Measurements from ENCODE around the gene GNS.

The GNS gene

DNA sequence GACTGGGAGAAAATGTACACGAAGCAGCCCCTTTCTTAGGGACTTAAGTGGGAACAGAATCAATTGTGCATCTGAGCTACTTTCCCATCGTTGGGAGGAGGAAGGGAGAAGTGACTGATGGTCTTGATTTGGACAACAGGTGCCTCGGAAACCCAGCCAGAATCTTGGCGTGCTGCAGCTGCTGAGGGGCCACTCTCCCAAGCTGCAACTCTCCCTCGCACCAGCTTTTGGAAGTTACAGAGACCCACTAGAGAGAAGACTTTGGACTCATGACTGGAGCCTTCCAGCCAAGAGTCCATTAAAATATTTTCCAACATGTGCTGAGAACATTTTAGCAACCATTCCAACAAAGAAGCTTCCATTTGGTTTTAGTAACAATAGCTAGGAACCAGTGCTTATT lies 52.3 kb downstream of the GNS start:
- no peaks in the 10 kb centered on the region for H3K27me3 ChIP-seq (ENCODE audit: control insufficient read depth, insufficient read depth, low read length, poor library complexity, severe bottlenecking)

GRCh38 chr12:64706306-64706705 lies 52.9 kb downstream of the GNS start:
- Histone ChIP-seq H3K4me1 (ENCODE audit: control insufficient read depth, insufficient read depth, low read length) (no peaks in the 10 kb centered on the region), H3K27me3 (ENCODE audit: control insufficient read depth, insufficient read depth, low read length, poor library complexity, severe bottlenecking) (no peaks in the 10 kb centered on the region), H3K4me3 (ENCODE audit: insufficient read depth, low read depth, low read length) (no peak overlapping the region), H3K9me3 (ENCODE audit: control insufficient read depth, low read length) (no peaks in the 10 kb centered on the region), H3K36me3 (ENCODE audit: control insufficient read depth, insufficient read depth, low read length) (no peaks in the 10 kb centered on the region), H3K27ac (ENCODE audit: insufficient read depth, low read depth, low read length, poor library complexity, severe bottlenecking) (no peak overlapping the region)
- WGBS, 2 experiments, result 78 to 83% methylated on average over 3 of the region's 3 CpGs

More for the DNA sequence above, 52.3 kb downstream of the GNS start:
- Histone ChIP-seq H3K27ac (ENCODE audit: insufficient read depth, low read depth, low read length, poor library complexity, severe bottlenecking) (no peak overlapping the region), H3K4me1 (ENCODE audit: control insufficient read depth, insufficient read depth, low read length) (no peaks in the 10 kb centered on the region), H3K36me3 (ENCODE audit: control insufficient read depth, insufficient read depth, low read length) (no peaks in the 10 kb centered on the region), H3K9me3 (ENCODE audit: control insufficient read depth, low read length) (no peaks in the 10 kb centered on the region), H3K4me3 (ENCODE audit: insufficient read depth, low read depth, low read length) (no peak overlapping the region)
- WGBS, 2 experiments, result 92 to 93% methylated on average over 5 of the region's 5 CpGs

GRCh38 chr12:64701283-64701682 lies 57.9 kb downstream of the GNS start:
- Histone ChIP-seq H3K9me3 (ENCODE audit: control insufficient read depth, low read length) (no peaks in the 10 kb centered on the region), H3K27ac (ENCODE audit: insufficient read depth, low read depth, low read length, poor library complexity, severe bottlenecking) (no peak overlapping the region), H3K4me3 (ENCODE audit: insufficient read depth, low read depth, low read length) (no peak overlapping the region), H3K36me3 (ENCODE audit: control insufficient read depth, insufficient read depth, low read length) (no peaks in the 10 kb centered on the region), H3K4me1 (ENCODE audit: control insufficient read depth, insufficient read depth, low read length) (no peaks in the 10 kb centered on the region), H3K27me3 (ENCODE audit: control insufficient read depth, insufficient read depth, low read length, poor library complexity, severe bottlenecking) (no peaks in the 10 kb centered on the region)
- 91% methylated on average over 5 of the region's 5 CpGs for WGBS, 2 experiments

- H3K9me3 ChIP-seq (ENCODE audit: control insufficient read depth, low read length), result no peaks in the 10 kb centered on the region
- H3K4me1 ChIP-seq (ENCODE audit: control insufficient read depth, insufficient read depth, low read length), result no peaks in the 10 kb centered on the region
- no peak overlapping the region for H3K4me3 ChIP-seq (ENCODE audit: insufficient read depth, low read depth, low read length)
- H3K27ac ChIP-seq (ENCODE audit: insufficient read depth, low read depth, low read length, poor library complexity, severe bottlenecking), result no peak overlapping the region
- H3K27me3 ChIP-seq (ENCODE audit: control insufficient read depth, insufficient read depth, low read length, poor library complexity, severe bottlenecking), result no peaks in the 10 kb centered on the region
- 95 to 96% methylated on average over 1 of the region's 1 CpG for WGBS, 2 experiments
- no peaks in the 10 kb centered on the region for H3K36me3 ChIP-seq (ENCODE audit: control insufficient read depth, insufficient read depth, low read length)
These were observed 58.7 kb downstream of the GNS start for GRCh38 chr12:64700532-64700931.

DNA sequence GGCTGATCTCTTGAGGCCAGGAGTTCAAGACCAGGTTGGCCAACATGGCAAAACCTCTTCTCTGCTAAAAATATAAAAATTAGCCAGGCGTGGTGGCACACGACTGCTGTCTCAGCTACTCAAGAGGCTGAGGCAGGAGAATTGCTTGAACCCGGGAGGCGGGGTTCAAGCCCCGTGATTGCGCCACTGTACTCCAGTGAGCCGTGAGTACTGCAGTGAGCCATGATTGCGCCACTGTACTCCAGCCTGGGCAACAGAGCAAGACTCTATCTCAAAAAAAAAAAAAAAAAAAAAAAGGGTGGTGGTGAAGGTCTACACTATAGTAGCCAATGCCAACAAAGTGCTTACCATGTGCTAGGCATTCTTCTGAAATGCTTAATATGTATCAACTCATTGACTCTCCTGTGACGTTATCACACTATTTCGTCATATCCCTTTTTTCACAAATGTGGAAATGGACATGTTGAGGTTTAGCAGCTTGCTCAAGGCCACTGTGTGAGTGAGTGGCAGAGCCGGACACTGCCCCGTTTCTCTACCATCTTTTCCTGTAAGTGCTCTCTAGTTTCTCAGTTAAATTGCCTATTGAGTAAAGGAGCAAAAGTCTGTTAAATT lies 59.6 kb downstream of the GNS start:
- H3K4me1 ChIP-seq (ENCODE audit: control insufficient read depth, insufficient read depth, low read length), result no peaks in the 10 kb centered on the region
- WGBS, 2 experiments, result 92 to 93% methylated on average over 12 of the region's 12 CpGs
- H3K9me3 ChIP-seq (ENCODE audit: control insufficient read depth, low read length), result no peaks in the 10 kb centered on the region
- H3K36me3 ChIP-seq (ENCODE audit: control insufficient read depth, insufficient read depth, low read length), result no peaks in the 10 kb centered on the region
- no peaks in the 10 kb centered on the region for H3K27me3 ChIP-seq (ENCODE audit: control insufficient read depth, insufficient read depth, low read length, poor library complexity, severe bottlenecking)
- no peak overlapping the region for H3K27ac ChIP-seq (ENCODE audit: insufficient read depth, low read depth, low read length, poor library complexity, severe bottlenecking)
- no peak overlapping the region for H3K4me3 ChIP-seq (ENCODE audit: insufficient read depth, low read depth, low read length)

DNA sequence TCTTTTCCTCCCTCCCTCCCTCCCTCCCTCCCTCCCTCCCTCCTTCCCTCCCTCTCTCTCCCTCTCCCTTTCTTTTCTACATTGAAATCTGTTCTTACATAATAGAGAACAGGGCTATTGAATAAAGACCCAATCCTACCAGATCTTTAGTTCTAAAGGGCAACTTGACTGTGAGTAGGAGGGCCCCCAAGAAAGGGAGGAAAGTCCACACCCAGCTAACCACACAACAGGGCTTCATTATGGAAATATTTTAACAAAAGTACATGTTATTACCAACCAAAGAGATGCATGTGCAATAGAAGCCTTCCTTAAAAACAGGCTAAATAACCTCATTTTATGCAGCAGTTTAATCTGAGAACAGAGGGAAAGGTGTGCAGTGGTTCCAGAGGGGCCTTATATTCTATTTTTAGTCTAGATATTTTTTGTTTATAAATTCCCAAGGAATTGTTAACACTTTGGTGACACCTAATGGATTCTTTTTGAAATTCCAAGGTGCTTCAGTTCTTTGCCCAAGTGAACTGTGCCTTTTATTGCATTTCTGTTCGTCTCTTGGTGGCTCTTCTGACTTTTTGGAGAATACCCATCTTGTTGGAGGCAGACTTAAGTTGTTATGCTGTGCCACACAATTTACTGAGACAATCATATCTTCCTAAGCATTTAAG lies 63.0 kb downstream of the GNS start:
- no peak overlapping the region for H3K27ac ChIP-seq (ENCODE audit: insufficient read depth, low read depth, low read length, poor library complexity, severe bottlenecking)
- peaks cover 16% of the 10 kb centered on the region for H3K4me1 ChIP-seq (ENCODE audit: control insufficient read depth, insufficient read depth, low read length)
- WGBS, 2 experiments, result 81 to 84% methylated on average over 1 of the region's 1 CpG
- no peaks in the 10 kb centered on the region for H3K9me3 ChIP-seq (ENCODE audit: control insufficient read depth, low read length)
- H3K36me3 ChIP-seq (ENCODE audit: control insufficient read depth, insufficient read depth, low read length), result no peaks in the 10 kb centered on the region
- H3K4me3 ChIP-seq (ENCODE audit: insufficient read depth, low read depth, low read length), result no peak overlapping the region
- no peaks in the 10 kb centered on the region for H3K27me3 ChIP-seq (ENCODE audit: control insufficient read depth, insufficient read depth, low read length, poor library complexity, severe bottlenecking)

- Histone ChIP-seq H3K36me3 (ENCODE audit: control insufficient read depth, insufficient read depth, low read length) (no peaks in the 10 kb centered on the region), H3K27me3 (ENCODE audit: control insufficient read depth, insufficient read depth, low read length, poor library complexity, severe bottlenecking) (no peaks in the 10 kb centered on the region), H3K9me3 (ENCODE audit: control insufficient read depth, low read length) (no peaks in the 10 kb centered on the region), H3K27ac (ENCODE audit: insufficient read depth, low read depth, low read length, poor library complexity, severe bottlenecking) (no peak overlapping the region), H3K4me1 (ENCODE audit: control insufficient read depth, insufficient read depth, low read length) (peaks cover 19% of the 10 kb centered on the region), H3K4me3 (ENCODE audit: insufficient read depth, low read depth, low read length) (no peak overlapping the region)
- 83 to 86% methylated on average over 5 of the region's 5 CpGs for WGBS, 2 experiments
These were observed 63.7 kb downstream of the GNS start for GRCh38 chr12:64695550-64695949.

DNA sequence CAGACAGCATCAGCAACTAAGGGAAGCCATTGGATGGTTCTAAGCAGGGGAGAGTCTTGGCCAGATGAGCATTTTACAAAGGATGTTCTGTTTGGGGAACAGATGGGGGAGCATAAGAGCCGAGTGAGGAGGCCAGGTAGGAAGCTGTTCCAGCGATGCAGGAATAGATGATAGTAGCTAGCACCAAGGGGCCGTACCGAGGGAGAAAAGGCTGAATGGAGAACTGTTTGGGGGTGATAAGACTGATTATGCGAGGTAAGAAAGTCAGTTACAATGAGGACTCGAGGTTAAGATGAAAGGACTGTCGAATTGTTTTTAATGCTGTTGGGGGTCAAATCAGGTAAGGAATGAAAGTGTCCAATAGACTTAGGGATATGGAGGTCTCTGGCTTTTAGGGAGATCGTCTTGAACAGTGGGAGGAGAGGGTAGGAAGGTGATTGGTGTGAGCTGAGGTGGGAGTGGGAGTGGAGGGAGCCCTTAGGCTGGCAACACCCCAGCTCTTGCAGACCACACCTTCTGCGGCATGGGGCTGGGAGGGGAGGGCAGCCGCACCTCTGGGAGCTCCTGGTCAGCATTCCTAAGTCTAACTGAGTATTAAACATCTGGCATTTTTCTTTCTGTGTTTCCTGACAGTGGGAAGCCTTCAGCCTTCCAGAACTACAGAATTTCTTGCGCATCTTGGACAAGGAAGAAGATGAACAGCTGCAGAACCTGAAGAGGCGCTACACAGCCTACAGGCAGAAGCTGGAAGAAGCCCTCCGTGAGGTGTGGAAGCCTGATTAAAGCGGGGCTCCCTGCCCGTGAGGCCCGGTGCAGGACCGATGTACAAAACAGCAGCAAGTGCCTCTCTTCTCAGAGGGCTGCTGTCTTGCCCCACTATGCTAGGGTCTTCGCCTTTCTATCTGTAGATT lies 64.8 kb downstream of the GNS start:
- no peaks in the 10 kb centered on the region for H3K27me3 ChIP-seq (ENCODE audit: control insufficient read depth, insufficient read depth, low read length, poor library complexity, severe bottlenecking)
- H3K4me3 ChIP-seq (ENCODE audit: insufficient read depth, low read depth, low read length), result no peak overlapping the region
- peaks cover 19% of the 10 kb centered on the region for H3K4me1 ChIP-seq (ENCODE audit: control insufficient read depth, insufficient read depth, low read length)
- H3K27ac ChIP-seq (ENCODE audit: insufficient read depth, low read depth, low read length, poor library complexity, severe bottlenecking), result no peak overlapping the region
- WGBS, 2 experiments, result 85 to 87% methylated on average over 18 of the region's 18 CpGs
- no peaks in the 10 kb centered on the region for H3K9me3 ChIP-seq (ENCODE audit: control insufficient read depth, low read length)
- H3K36me3 ChIP-seq (ENCODE audit: control insufficient read depth, insufficient read depth, low read length), result no peaks in the 10 kb centered on the region

DNA sequence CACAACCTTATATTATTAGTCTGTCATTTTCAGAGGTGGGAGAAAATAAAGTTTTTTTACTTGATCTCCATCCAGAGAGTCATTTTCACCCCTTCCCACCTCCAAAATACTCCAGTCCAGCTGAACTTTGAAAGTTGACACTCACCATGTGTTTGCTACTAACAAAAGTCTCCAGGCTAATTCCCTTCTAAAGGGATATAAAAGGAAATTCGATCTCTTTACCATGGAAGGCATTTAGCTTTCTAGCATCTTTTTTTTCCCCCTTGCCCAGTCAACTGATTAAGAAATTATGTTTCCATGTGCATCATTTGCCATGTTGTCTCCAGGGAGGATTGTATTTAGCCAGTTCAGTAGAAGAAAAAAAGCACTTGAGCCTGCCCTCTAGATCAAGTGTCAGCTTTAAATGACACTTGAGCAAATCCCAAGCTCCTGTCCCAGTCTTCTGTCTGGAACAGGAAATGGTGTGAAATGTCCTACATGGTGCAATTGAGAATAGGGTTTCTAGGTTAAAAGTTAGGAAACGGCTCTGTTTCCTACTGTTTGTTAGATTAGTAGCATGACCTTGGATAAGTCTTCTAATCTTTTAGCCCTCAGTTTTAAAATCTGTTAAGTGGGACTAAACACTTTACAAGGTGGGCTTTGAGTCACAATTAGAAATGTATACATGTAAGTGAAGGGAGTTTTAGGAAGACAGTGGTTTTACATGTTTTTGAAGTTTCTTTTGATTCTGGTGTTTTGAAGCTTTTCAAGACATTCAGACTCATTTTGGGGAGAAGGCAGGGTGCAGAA lies 67.2 kb downstream of the GNS start:
- Histone ChIP-seq H3K27ac (ENCODE audit: insufficient read depth, low read depth, low read length, poor library complexity, severe bottlenecking) (peak overlapping the region; percentile 75), H3K36me3 (ENCODE audit: control insufficient read depth, insufficient read depth, low read length) (no peaks in the 10 kb centered on the region), H3K4me1 (ENCODE audit: control insufficient read depth, insufficient read depth, low read length) (peaks cover 22% of the 10 kb centered on the region), H3K9me3 (ENCODE audit: control insufficient read depth, low read length) (no peaks in the 10 kb centered on the region), H3K27me3 (ENCODE audit: control insufficient read depth, insufficient read depth, low read length, poor library complexity, severe bottlenecking) (no peaks in the 10 kb centered on the region), H3K4me3 (ENCODE audit: insufficient read depth, low read depth, low read length) (no peak overlapping the region)
- WGBS, 2 experiments, result 46 to 48% methylated on average over 2 of the region's 2 CpGs

Data from ectodermal cell (in vitro differentiated cells).